ENCODE results near the gene TM9SF3.

TM9SF3 gene

GRCh38 chr10:96610817-96611216 lies 24.0 kb upstream of the TM9SF3 start:
- Mint-ChIP-seq H3K9me3 (no peaks in the 10 kb centered on the region), H3K27ac (no peak overlapping the region), H3K36me3 (no peaks in the 10 kb centered on the region)

GRCh38 chr10:96609510-96609909 lies 22.7 kb upstream of the TM9SF3 start:
- no peaks in the 10 kb centered on the region for H3K36me3 Mint-ChIP-seq
- no peaks in the 10 kb centered on the region for H3K27me3 Mint-ChIP-seq
- no peaks in the 10 kb centered on the region for H3K9me3 Mint-ChIP-seq
- H3K27ac Mint-ChIP-seq = no peak overlapping the region
- no peak overlapping the region for H3K4me3 Mint-ChIP-seq
- peaks cover 11% of the 10 kb centered on the region for H3K4me1 Mint-ChIP-seq

More at GRCh38 chr10:96610817-96611216, 24.0 kb upstream of the TM9SF3 start:
- Mint-ChIP-seq H3K4me3 (no peak overlapping the region), H3K4me1 (peaks cover 11% of the 10 kb centered on the region), H3K27me3 (no peaks in the 10 kb centered on the region)

GRCh38 chr10:96608805-96609204 lies 22.0 kb upstream of the TM9SF3 start:
- Mint-ChIP-seq H3K9me3 (no peaks in the 10 kb centered on the region), H3K27me3 (no peaks in the 10 kb centered on the region), H3K27ac (no peak overlapping the region), H3K4me1 (peaks cover 11% of the 10 kb centered on the region), H3K36me3 (no peaks in the 10 kb centered on the region), H3K4me3 (no peak overlapping the region)

DNA sequence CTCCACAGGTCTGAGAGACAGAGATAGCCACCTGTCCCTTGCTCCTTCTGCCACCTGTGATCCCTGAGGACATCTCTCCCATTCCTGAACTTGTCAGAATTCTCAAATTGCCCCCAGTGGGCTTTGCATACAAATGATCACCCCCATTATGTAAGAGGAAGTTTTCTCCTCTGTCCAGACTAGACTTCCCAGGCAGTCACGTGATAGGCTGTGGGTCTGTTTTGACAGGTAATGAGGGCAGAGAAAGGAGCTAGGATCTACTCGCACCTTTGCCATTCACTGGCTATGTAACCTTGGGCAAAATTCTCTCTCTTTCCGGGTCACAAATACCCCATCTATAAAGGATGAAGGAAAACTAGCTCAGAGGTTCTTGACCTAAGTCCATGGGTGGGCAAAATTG lies 21.4 kb upstream of the TM9SF3 start:
- Mint-ChIP-seq H3K4me3 (no peak overlapping the region), H3K36me3 (no peaks in the 10 kb centered on the region), H3K9me3 (no peaks in the 10 kb centered on the region), H3K27ac (no peak overlapping the region), H3K27me3 (no peaks in the 10 kb centered on the region), H3K4me1 (peaks cover 11% of the 10 kb centered on the region)

GRCh38 chr10:96606946-96607345 lies 20.1 kb upstream of the TM9SF3 start:
- Mint-ChIP-seq H3K4me1 (peaks cover 11% of the 10 kb centered on the region), H3K36me3 (no peaks in the 10 kb centered on the region), H3K4me3 (no peak overlapping the region), H3K9me3 (no peaks in the 10 kb centered on the region), H3K27ac (no peak overlapping the region), H3K27me3 (no peaks in the 10 kb centered on the region)

GRCh38 chr10:96606216-96606615 lies 19.4 kb upstream of the TM9SF3 start:
- Mint-ChIP-seq H3K4me1 (peaks cover 11% of the 10 kb centered on the region), H3K27me3 (no peaks in the 10 kb centered on the region), H3K27ac (no peak overlapping the region), H3K4me3 (no peak overlapping the region), H3K36me3 (no peaks in the 10 kb centered on the region), H3K9me3 (no peaks in the 10 kb centered on the region)

DNA sequence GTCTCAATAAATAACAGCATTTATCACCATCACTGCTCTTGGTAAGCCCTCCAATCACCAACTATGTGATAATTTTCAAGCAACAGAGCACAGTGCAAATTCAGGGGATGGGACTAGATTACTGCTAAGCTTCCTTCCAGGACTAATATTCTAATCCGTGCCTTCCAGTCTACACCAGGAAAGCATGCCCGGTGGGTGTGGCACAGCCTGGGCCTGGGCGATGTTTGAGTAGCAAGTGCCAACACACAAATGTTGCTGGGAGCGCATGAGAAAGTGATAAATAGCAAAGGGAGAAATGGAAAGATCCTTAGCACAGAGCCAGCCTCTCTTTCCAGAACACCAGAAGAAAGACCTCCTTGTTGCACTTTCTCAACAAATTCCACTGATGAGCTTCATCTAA lies 13.5 kb upstream of the TM9SF3 start:
- Mint-ChIP-seq H3K27me3 (no peaks in the 10 kb centered on the region), H3K4me1 (no peaks in the 10 kb centered on the region), H3K9me3 (no peaks in the 10 kb centered on the region), H3K4me3 (no peak overlapping the region), H3K36me3 (no peaks in the 10 kb centered on the region), H3K27ac (no peak overlapping the region)

- H3K27ac Mint-ChIP-seq = no peak overlapping the region
- H3K4me3 Mint-ChIP-seq = no peak overlapping the region
- H3K4me1 Mint-ChIP-seq = no peaks in the 10 kb centered on the region
- no peaks in the 10 kb centered on the region for H3K27me3 Mint-ChIP-seq
- no peaks in the 10 kb centered on the region for H3K9me3 Mint-ChIP-seq
- no peaks in the 10 kb centered on the region for H3K36me3 Mint-ChIP-seq
These were observed 12.0 kb upstream of the TM9SF3 start for GRCh38 chr10:96598846-96599245.

DNA sequence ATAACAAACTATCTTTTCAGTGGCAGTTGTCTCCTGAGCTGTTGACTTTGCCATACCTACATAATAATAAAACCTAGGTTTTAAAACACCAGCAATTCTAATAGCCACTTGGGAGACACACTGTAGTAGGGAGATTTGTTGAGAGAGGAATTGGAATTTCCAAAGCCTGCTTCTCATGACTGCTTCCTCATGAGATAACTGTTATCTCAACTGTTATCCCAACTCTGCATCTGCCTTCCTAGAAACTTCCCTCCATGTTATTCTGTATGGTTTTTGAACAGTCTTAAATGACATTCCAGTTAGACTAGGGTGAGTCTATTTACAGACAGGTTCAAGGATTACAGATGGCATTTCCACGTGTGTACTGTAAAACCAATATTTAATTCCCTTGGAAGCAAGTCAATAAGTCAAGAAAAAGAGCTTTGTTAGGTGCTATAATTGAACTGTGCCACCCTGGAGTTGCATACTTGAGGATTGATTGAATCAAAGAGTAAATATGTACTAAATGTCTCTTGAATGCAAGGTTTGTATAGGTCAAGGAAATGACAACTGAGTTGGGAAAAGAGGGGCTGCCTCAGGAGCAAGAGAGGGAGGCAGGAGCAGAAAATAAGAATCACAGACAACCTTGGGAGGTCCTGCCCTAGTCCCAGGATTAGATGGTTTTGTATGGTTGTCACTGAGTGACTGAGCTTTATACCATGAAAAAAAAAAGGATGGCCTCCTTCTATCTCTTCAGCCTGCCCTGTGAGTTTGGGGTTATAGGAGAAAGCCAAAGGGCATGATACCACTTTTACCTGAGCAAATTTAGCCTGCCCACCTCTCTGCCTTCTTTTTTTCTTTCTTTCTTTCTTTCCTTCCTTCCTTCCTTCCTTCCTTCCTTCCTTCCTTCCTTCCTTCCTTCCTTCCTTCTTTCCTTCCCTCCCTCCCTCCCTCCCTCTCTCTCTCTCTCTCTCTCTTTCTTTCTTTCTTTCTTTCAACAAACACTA lies 9.9 kb upstream of the TM9SF3 start:
- no peaks in the 10 kb centered on the region for H3K9me3 Mint-ChIP-seq
- no peaks in the 10 kb centered on the region for H3K36me3 Mint-ChIP-seq
- H3K27me3 Mint-ChIP-seq = no peaks in the 10 kb centered on the region
- H3K4me3 Mint-ChIP-seq = no peak overlapping the region
- H3K4me1 Mint-ChIP-seq = peaks cover 5% of the 10 kb centered on the region
- no peak overlapping the region for H3K27ac Mint-ChIP-seq

GRCh38 chr10:96595741-96596140 lies 8.9 kb upstream of the TM9SF3 start:
- H3K36me3 Mint-ChIP-seq = no peaks in the 10 kb centered on the region
- H3K4me1 Mint-ChIP-seq = peaks cover 9% of the 10 kb centered on the region
- H3K4me3 Mint-ChIP-seq = no peak overlapping the region
- no peaks in the 10 kb centered on the region for H3K9me3 Mint-ChIP-seq
- no peak overlapping the region for H3K27ac Mint-ChIP-seq
- H3K27me3 Mint-ChIP-seq = no peaks in the 10 kb centered on the region

DNA sequence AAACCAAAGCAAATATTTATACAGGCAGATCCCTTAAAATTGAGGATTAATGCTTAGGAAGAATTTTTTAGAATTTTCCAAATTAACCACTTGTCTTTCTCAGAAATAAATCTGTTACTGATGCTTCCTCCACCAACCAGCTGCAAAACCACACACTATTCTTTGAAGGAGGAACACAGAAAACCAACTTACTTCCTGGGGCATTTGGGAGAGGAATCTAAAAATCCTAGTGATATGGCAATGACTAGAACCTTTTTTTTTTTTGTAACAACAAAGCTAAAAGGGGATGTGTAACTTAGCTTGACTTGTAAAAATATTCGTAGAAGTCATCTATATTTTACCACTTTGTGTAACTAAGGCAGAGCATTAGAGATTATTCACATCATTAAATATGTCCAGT lies 5.1 kb upstream of the TM9SF3 start:
- H3K36me3 Mint-ChIP-seq = no peaks in the 10 kb centered on the region
- H3K9me3 Mint-ChIP-seq = no peaks in the 10 kb centered on the region
- no peaks in the 10 kb centered on the region for H3K27me3 Mint-ChIP-seq
- H3K4me3 Mint-ChIP-seq = no peak overlapping the region
- peak overlapping the region; percentile 52 for H3K27ac Mint-ChIP-seq
- peaks cover 12% of the 10 kb centered on the region for H3K4me1 Mint-ChIP-seq

- Mint-ChIP-seq H3K36me3 (no peaks in the 10 kb centered on the region), H3K9me3 (no peaks in the 10 kb centered on the region), H3K4me1 (peaks cover 27% of the 10 kb centered on the region), H3K27ac (no peak overlapping the region), H3K4me3 (no peak overlapping the region), H3K27me3 (no peaks in the 10 kb centered on the region)
These were observed 2.0 kb upstream of the TM9SF3 start for GRCh38 chr10:96588616-96589419.

DNA sequence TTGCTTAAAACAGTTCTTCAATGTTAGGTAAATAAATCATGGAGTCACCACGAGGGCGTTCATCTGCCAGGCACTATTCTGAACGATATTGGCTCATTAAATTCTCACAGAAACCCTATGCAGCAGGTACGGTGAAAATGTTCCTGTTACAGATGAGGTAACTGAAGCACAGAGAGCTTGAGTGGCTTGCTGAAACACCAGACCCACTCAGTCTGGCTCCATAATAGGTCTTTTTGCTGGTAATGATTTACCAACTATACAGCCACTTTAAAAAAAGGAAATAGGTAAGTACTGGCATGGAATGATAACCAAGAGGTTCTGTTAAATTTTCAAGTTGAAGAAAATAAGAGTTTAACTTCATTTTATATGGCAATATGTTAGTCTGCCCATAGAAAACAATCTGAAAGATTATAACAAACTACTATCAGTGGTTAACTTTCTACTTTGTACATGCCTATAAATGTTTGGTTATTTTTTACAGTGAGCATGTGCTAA lies 1.3 kb upstream of the TM9SF3 start:
- H3K27me3 Mint-ChIP-seq = no peaks in the 10 kb centered on the region
- no peaks in the 10 kb centered on the region for H3K9me3 Mint-ChIP-seq
- no peak overlapping the region for H3K27ac Mint-ChIP-seq
- H3K4me1 Mint-ChIP-seq = peaks cover 35% of the 10 kb centered on the region
- H3K36me3 Mint-ChIP-seq = no peaks in the 10 kb centered on the region
- H3K4me3 Mint-ChIP-seq = no peak overlapping the region

DNA sequence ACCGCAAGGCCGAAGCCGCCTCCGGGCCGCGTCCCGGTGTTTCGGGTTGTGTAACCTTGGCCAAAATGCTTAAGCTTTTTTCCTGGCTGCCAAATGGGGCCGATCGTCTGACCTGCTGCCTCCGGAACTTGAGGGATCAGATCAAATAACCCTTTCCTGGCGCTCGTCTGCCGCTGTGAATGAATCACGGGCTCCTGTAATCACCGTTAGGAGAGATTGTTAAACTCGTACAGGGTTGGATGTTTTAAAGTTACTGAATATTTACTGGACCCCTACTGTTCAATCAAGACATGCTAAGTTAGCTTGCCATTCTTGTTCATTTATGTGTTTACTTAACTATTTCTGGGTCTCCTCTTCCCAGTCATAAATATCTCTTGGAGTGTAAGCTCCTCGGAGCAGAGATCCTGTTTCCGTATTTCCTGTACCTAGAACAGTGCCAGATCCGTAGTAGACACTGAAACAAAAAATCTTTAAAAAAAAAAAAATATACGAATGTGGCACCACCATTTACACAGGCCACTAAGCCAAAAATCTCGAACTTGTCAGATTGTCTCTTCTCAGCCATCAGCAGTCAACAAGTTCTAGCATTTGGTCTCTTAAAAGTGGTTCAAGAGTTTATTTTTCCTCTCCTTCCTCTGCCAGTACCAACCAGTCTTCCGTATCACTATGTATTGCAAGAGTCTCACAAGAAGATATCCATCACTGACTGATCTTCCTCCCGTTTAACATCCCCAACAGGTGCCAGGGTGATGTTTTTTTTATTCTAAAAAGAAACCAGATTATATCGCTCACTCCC lies 650 bp upstream of the TM9SF3 start:
- no peak overlapping the region for H3K27ac Mint-ChIP-seq
- no peaks in the 10 kb centered on the region for H3K9me3 Mint-ChIP-seq
- H3K36me3 Mint-ChIP-seq = no peaks in the 10 kb centered on the region

GRCh38 chr10:96585736-96586418 lies 935 bp downstream of the TM9SF3 start:
- peak overlapping the region; percentile 95 for H3K27ac Mint-ChIP-seq
- H3K9me3 Mint-ChIP-seq = no peaks in the 10 kb centered on the region
- H3K27me3 Mint-ChIP-seq = no peaks in the 10 kb centered on the region
- no peaks in the 10 kb centered on the region for H3K36me3 Mint-ChIP-seq
- peak overlapping the region; percentile 98 for H3K4me3 Mint-ChIP-seq
- H3K4me1 Mint-ChIP-seq = peaks cover 48% of the 10 kb centered on the region

More for the DNA sequence above, 650 bp upstream of the TM9SF3 start:
- H3K4me3 Mint-ChIP-seq = no peak overlapping the region
- no peaks in the 10 kb centered on the region for H3K27me3 Mint-ChIP-seq
- peaks cover 41% of the 10 kb centered on the region for H3K4me1 Mint-ChIP-seq

Data from activated naive CD4-positive, alpha-beta T cell treated with anti-CD3 and anti-CD28 coated beads, Interleukin-2, amount 50 U/mL, for 24 hours (primary cell).